GM12878 (cell line): ENCODE data around the gene IER2. TPM values are rescaled to one million over a fixed set of nuclear protein-coding genes. Genes with fewer than 3 reads are reported as not detected.

ENCODE experiments used
- ATF7 ChIP-seq: fragments of 450-650 bp; IDR thresholded peaks from 2 replicates; pipeline ENCODE4 v1.6.1; 2016; ENCODE audit warnings: low read depth, mild to moderate bottlenecking
- BACH1 ChIP-seq: fragments of 450-650 bp; IDR thresholded peaks from 2 replicates; pipeline ENCODE4 v1.6.1; 2017; ENCODE audit warnings: mild to moderate bottlenecking, borderline replicate concordance
- CBFB ChIP-seq: IDR thresholded peaks from 2 replicates; pipeline ENCODE4 v1.6.1; 2016; ENCODE audit warnings: antibody characterized with exemption, low read depth
- CHD4 ChIP-seq: fragments of 200-600 bp; sonication (generic); IDR thresholded peaks from 2 replicates; pipeline ENCODE4 v1.6.1; 2016; ENCODE audit warnings: mild to moderate bottlenecking
- FOS ChIP-seq: IDR thresholded peaks from 3 replicates; pipeline ENCODE4 v1.6.1; 2011; ENCODE audit warnings: borderline replicate concordance; ENCODE audit not compliant: insufficient read length; ENCODE audit errors: extremely low read depth
- HDAC2 ChIP-seq: fragments of 200-600 bp; sonication (generic); IDR thresholded peaks from 2 replicates; pipeline ENCODE4 v1.6.1; 2017
- JUND ChIP-seq: IDR thresholded peaks from 2 replicates; pipeline ENCODE4 v1.6.1; 2012; ENCODE audit warnings: low read depth, mild to moderate bottlenecking, low read length, improper control_type of control experiment, moderate library complexity
- MXI1 ChIP-seq: fragments of 150-350 bp; IDR thresholded peaks from 2 replicates; pipeline ENCODE4 v1.6.1; 2011; ENCODE audit warnings: low read depth, mild to moderate bottlenecking, inconsistent platforms, low read length, improper control_type of control experiment
- PAX8 ChIP-seq: fragments of 450-650 bp; IDR thresholded peaks from 2 replicates; pipeline ENCODE4 v1.6.1; 2017; ENCODE audit warnings: mild to moderate bottlenecking, moderate library complexity
- RB1 ChIP-seq: fragments of 450-650 bp; formaldehyde crosslinking; IDR thresholded peaks from 2 replicates; pipeline ENCODE4 v1.6.1; 2017; ENCODE audit warnings: mild to moderate bottlenecking, borderline replicate concordance
- RFX5 ChIP-seq: IDR thresholded peaks from 2 replicates; pipeline ENCODE4 v1.6.1; 2011; ENCODE audit warnings: low read depth, low read length, improper control_type of control experiment
- SP1 ChIP-seq: IDR thresholded peaks from one replicate; pipeline ENCODE4 v1.6.1; 2011; ENCODE audit warnings: low read depth, low read length
- SREBF1 ChIP-seq: IDR thresholded peaks from 2 replicates; pipeline ENCODE4 v1.6.1; 2012; ENCODE audit warnings: mild to moderate bottlenecking, low read length
- SRF ChIP-seq, 2 experiments: IDR thresholded peaks; 2 replicates each; pipeline ENCODE4 v1.6.1; 2011; ENCODE audit warnings: low read depth in 2 of 2, low read length in 2 of 2, mild to moderate bottlenecking in 1 of 2, moderate library complexity in 1 of 2
- SUPT20H ChIP-seq: IDR thresholded peaks from 2 replicates; pipeline ENCODE4 v1.6.1; 2011; ENCODE audit warnings: low read depth, mild to moderate bottlenecking, low read length, moderate library complexity, borderline replicate concordance; ENCODE audit not compliant: control insufficient read depth
- TAF1 ChIP-seq: IDR thresholded peaks from 2 replicates; pipeline ENCODE4 v1.6.1; 2011; ENCODE audit warnings: mild to moderate bottlenecking, low read depth, low read length, borderline replicate concordance
- TARDBP ChIP-seq: IDR thresholded peaks from 2 replicates; pipeline ENCODE4 v1.6.1; 2016; ENCODE audit warnings: borderline replicate concordance
- TBL1XR1 ChIP-seq: IDR thresholded peaks from 2 replicates; pipeline ENCODE4 v1.6.1; 2012; ENCODE audit warnings: low read depth, low read length, improper control_type of control experiment
- ZNF207 ChIP-seq: fragments of 450-650 bp; IDR thresholded peaks from 2 replicates; pipeline ENCODE4 v1.6.1; 2014; ENCODE audit warnings: antibody characterized with exemption, mild to moderate bottlenecking, borderline replicate concordance
- ZNF217 ChIP-seq: fragments of 450-650 bp; IDR thresholded peaks from 2 replicates; pipeline ENCODE4 v1.6.1; 2017; ENCODE audit warnings: antibody characterized with exemption, mild to moderate bottlenecking
- polyA plus RNA-seq, 11 experiments: library from polyadenylated mRNA; depleted of rRNA in 4 of 11; unstranded in 6 of 11; stranded (reverse) in 5 of 11; fragments of >200 nt; fragmentation: Nextera tagmentation in 4 of 11; fragmentation: Illumina TruSeq in 1 of 11; extraction: Ambion mirVana in 4 of 11; extraction: Trizol in 1 of 11; gene quantifications; 1 replicate in 1 of 11; 2 replicates in 10 of 11; pipeline versions ENCODE4 v1.2.1 to v1.2.3, GENCODE V29; 2011 to 2016; ENCODE audit warnings: inconsistent platforms in 2 of 11, missing spikeins in 2 of 11, low read depth in 1 of 11
- total RNA-seq, 4 experiments: library from RNA; depleted of rRNA in 3 of 4; stranded (reverse); fragments of >200 nt in 3 of 4; fragmentation: Illumina TruSeq in 1 of 4; extraction: Trizol in 1 of 4; gene quantifications; 2 replicates each; pipeline versions ENCODE4 v1.2.1 to v1.2.3, GENCODE V29; 2013 to 2021
- TF ChIP-seq, protein P1 (sequence below): fragments of 450-650 bp; IDR thresholded peaks from 2 replicates; pipeline ENCODE4 v1.6.1; 2017; ENCODE audit warnings: borderline replicate concordance
- TF ChIP-seq, protein P2 (sequence below): fragments of 450-650 bp; formaldehyde crosslinking; IDR thresholded peaks from 2 replicates; pipeline ENCODE4 v1.5.0; 2022; ENCODE audit warnings: mild to moderate bottlenecking, missing genetic modification characterization
- TF ChIP-seq, protein P3 (sequence below): fragments of 450-650 bp; IDR thresholded peaks from 2 replicates; pipeline ENCODE4 v1.6.1; 2016; ENCODE audit warnings: mild to moderate bottlenecking

IER2 gene
- total and polyA plus RNA-seq, 10 of the 15 experiments (the other 5 are each of a cell fraction or from before 2014, with no cell fraction given) = 2.8 to 94.5 (median 24.9) TPM

DNA sequence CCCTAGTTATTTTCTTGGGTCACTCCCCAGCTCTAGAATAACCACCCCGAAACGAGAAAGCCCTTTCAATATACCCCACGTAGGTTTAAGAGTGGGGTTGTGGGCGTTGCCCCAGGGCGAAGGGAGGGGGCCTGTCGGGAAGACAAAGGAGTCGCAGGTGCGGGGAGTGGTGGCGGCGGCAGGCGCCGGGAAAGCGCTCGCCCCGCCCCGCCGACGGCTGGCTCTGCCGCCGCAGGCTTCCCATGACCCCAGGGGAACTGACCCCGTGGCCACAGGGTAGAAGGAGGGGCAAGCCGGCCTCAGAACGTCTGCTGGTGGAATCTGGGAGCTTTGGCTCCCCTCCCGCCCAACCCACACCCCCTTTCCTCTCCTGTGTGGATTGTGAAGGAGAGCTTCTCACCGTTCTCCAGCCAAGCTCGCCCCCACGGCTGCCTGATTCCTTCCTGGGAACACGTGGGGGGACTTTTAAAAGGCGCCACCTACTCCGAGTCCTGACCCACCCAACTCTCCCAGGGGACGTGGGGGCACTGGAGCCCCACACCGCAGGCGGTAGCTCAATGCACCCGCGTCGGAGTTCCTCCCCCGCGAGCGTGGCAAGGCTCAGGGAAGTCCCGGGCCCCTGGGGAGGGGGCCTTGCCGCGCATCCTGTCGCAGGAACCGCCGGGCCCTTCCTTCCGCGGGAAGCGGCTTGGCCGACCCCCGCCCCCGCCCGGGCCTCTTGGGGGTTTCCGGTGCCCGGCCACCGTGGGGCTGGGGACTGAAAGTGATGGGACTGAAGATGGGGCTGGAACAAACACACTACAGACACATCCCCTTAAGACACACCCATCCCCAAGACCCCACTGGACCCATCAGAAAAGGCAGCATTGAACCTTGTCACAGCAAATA, 5.5 kb downstream of the IER2 start (continued):
- TF ChIP-seq SRF (IDR thresholded peaks at IDR 0.05; ENCODE audit: low read depth in 2 of 2, low read length in 2 of 2) (0 out of 4 replicates have a peak, but pooled peaks of 1 of the 2 experiments have one; percentile 18), CHD4 (no peak), PAX8 (no peak), TAF1 (0 out of 2 replicates have a peak, but pooled peaks have one; percentile 40), JUND (0 out of 2 replicates have a peak, but pooled peaks have one; percentile 5), SREBF1 (no peak), MXI1 (no peak), SP1 (peak; percentile 84), BACH1 (peak; percentile 87), RFX5 (no peak), TBL1XR1 (peak; percentile 98; the same call in 1 of the 2 replicates), RB1 (peak; percentile 63; the same call in 1 of the 2 replicates), SUPT20H (no peak), CBFB (peak; percentile 78), TARDBP (peak; percentile 61; the same call in 1 of the 2 replicates), FOS (no peak), HDAC2 (no peak), ZNF207 (peak; percentile 74; the same call in 1 of the 2 replicates), ATF7 (peak; percentile 9; the same call in 1 of the 2 replicates), ZNF217 (peak; percentile 39; the same call in 1 of the 2 replicates)
- TF ChIP-seq, protein P1, sequence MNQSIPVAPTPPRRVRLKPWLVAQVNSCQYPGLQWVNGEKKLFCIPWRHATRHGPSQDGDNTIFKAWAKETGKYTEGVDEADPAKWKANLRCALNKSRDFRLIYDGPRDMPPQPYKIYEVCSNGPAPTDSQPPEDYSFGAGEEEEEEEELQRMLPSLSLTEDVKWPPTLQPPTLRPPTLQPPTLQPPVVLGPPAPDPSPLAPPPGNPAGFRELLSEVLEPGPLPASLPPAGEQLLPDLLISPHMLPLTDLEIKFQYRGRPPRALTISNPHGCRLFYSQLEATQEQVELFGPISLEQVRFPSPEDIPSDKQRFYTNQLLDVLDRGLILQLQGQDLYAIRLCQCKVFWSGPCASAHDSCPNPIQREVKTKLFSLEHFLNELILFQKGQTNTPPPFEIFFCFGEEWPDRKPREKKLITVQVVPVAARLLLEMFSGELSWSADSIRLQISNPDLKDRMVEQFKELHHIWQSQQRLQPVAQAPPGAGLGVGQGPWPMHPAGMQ = no peak
- TF ChIP-seq, protein P2, sequence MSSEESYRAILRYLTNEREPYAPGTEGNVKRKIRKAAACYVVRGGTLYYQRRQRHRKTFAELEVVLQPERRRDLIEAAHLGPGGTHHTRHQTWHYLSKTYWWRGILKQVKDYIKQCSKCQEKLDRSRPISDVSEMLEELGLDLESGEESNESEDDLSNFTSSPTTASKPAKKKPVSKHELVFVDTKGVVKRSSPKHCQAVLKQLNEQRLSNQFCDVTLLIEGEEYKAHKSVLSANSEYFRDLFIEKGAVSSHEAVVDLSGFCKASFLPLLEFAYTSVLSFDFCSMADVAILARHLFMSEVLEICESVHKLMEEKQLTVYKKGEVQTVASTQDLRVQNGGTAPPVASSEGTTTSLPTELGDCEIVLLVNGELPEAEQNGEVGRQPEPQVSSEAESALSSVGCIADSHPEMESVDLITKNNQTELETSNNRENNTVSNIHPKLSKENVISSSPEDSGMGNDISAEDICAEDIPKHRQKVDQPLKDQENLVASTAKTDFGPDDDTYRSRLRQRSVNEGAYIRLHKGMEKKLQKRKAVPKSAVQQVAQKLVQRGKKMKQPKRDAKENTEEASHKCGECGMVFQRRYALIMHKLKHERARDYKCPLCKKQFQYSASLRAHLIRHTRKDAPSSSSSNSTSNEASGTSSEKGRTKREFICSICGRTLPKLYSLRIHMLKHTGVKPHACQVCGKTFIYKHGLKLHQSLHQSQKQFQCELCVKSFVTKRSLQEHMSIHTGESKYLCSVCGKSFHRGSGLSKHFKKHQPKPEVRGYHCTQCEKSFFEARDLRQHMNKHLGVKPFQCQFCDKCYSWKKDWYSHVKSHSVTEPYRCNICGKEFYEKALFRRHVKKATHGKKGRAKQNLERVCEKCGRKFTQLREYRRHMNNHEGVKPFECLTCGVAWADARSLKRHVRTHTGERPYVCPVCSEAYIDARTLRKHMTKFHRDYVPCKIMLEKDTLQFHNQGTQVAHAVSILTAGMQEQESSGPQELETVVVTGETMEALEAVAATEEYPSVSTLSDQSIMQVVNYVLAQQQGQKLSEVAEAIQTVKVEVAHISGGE (CRISPR knock-in tag) = no peak
- TF ChIP-seq, protein P3, sequence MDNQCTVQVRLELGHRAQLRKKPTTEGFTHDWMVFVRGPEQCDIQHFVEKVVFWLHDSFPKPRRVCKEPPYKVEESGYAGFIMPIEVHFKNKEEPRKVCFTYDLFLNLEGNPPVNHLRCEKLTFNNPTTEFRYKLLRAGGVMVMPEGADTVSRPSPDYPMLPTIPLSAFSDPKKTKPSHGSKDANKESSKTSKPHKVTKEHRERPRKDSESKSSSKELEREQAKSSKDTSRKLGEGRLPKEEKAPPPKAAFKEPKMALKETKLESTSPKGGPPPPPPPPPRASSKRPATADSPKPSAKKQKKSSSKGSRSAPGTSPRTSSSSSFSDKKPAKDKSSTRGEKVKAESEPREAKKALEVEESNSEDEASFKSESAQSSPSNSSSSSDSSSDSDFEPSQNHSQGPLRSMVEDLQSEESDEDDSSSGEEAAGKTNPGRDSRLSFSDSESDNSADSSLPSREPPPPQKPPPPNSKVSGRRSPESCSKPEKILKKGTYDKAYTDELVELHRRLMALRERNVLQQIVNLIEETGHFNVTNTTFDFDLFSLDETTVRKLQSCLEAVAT = no peak; the same call in 1 of the 2 replicates
